ENCODE data around the gene OR10A4.

Gene OR10A4

DNA sequence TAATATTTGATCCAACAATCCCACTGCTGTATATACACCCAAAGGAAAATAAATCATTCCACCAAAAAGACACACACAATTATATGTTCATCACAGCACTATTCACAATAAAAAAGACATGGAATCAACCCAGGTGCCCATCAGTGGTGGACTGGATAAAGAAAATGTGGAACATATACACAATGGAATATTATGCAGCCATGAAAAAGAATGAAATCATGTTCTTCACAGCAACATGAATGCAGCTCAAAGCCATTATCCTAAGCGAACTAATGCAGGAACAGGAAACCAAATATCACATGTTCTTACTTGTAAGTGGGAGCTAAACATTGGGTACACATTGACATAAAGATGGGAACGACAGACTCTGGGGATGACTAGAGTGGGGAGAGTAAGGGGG is 43.3 kb downstream of the OR10A4 start:
- in situ Hi-C loops (cut with MboI; ENCODE audit: low sequenced_read_pairs): no loop called here
- DNase-seq (ENCODE audit: low spot score in 2 of 2): no peak

DNA sequence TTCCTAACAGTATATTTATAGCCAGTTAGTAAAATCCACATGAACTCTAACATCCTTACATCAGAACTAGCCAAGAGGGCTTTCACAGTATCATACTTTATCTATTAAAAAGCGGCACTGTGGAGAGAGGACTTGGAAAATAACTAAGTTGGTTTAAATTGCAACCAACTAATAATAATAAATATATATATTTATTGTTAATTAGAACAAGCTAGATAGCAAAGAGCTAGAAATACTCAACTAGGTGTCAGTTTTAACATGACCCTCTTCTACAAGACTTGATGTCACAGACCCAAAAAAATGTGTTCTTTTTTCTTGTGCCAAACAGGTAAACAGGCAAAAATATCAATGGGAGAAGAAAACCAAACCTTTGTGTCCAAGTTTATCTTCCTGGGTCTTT is 44.3 kb downstream of the OR10A4 start, which contains the start of gene OR2D3:
TSS of gene OR2D3 (plus strand) at position 301 of the 400 bp plus-strand sequence. CDS start at position 301, 0 bp downstream.
- no peak for DNase-seq (ENCODE audit: low spot score in 2 of 2)
- no peaks in the 10 kb centered on the region for H3K27me3 ChIP-seq (ENCODE audit: low read depth)
- H3K4me3 ChIP-seq: no peak within 1 kb of the TSS
- in situ Hi-C loops (cut with MboI; ENCODE audit: low sequenced_read_pairs): no loop called here
- H3K36me3 ChIP-seq (replicated peaks): no peaks in the 10 kb centered on the region
- H3K4me1 ChIP-seq: no peaks in the 10 kb centered on the region; the same call in 1 of the 2 replicates
- no peaks in the 10 kb centered on the region for H3K9me3 ChIP-seq

More for the DNA sequence above, 43.3 kb downstream of the OR10A4 start:
- Histone ChIP-seq H3K4me1 (no peaks in the 10 kb centered on the region), H3K9me3 (no peaks in the 10 kb centered on the region), H3K4me3 (no peak overlapping the region), H3K27me3 (ENCODE audit: low read depth) (no peaks in the 10 kb centered on the region), H3K36me3 (replicated peaks) (no peaks in the 10 kb centered on the region)

DNA sequence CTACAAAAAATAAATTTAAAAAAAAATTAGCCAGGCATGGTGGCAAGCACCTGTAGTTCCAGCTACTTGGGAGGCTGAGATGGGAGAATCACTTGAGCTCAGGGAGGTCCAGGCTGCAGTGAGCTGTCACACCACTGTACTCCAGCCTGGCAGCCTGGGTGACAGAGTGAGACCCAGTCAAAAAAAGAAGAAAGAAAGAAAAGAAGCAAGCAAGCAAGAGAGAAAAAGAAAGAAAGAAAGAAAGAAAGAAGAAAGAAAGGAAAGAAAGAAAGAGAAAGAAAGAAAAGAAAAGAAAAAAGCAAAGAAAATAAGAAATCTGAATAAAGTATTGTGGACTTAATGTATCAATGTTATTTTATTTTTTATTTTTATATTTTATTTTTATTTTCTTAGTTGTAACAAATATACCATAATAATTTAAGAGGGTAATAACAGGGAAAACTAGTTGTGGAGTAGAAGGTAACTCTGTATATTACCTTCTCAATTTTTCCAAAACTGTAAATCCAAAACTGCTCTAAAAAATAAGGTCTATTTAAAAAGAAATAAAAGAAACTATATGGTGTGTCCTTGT is 48.7 kb downstream of the OR10A4 start:
- no peak overlapping the region for H3K4me3 ChIP-seq
- H3K36me3 ChIP-seq (replicated peaks): no peaks in the 10 kb centered on the region
- peaks cover 10% of the 10 kb centered on the region for H3K4me1 ChIP-seq
- in situ Hi-C loops (cut with MboI; ENCODE audit: low sequenced_read_pairs): no loop called here
- no peaks in the 10 kb centered on the region for H3K27me3 ChIP-seq (ENCODE audit: low read depth)
- DNase-seq (ENCODE audit: low spot score in 2 of 2): no peak
- no peaks in the 10 kb centered on the region for H3K9me3 ChIP-seq

DNA sequence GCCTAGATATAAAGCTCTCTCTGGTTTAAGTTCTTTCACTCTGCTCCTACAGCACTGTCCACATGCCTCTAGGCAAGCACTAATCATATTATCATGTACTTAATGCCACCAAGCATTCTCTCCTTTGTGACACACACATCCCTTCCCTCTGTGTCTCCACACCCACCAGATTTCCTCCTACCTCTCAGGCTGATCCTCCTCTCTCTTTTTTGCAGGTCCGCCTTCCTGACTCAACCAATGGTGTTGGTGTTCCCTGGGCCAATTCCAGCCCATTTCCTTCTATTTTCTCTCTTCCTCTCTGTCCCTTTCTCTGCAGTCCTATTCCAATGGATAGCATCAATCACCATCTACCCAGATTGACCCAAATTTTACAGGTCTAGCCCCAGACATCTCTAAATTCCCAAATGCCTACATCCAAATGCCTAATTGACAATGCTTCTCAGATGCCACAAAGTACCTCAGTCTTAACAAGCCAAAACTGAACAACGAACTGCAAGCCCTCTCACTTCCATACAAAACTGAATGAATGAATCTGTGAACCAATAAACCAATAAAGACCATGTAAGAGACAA is 49.3 kb downstream of the OR10A4 start:
- Histone ChIP-seq H3K36me3 (replicated peaks) (no peaks in the 10 kb centered on the region), H3K9me3 (no peaks in the 10 kb centered on the region), H3K27me3 (ENCODE audit: low read depth) (no peaks in the 10 kb centered on the region), H3K4me3 (peak overlapping the region; percentile 71), H3K4me1 (peaks cover 10% of the 10 kb centered on the region)
- in situ Hi-C loops (cut with MboI; ENCODE audit: low sequenced_read_pairs): no loop called here
- peak; percentile 54 to 55 for DNase-seq (ENCODE audit: low spot score in 2 of 2)

DNA sequence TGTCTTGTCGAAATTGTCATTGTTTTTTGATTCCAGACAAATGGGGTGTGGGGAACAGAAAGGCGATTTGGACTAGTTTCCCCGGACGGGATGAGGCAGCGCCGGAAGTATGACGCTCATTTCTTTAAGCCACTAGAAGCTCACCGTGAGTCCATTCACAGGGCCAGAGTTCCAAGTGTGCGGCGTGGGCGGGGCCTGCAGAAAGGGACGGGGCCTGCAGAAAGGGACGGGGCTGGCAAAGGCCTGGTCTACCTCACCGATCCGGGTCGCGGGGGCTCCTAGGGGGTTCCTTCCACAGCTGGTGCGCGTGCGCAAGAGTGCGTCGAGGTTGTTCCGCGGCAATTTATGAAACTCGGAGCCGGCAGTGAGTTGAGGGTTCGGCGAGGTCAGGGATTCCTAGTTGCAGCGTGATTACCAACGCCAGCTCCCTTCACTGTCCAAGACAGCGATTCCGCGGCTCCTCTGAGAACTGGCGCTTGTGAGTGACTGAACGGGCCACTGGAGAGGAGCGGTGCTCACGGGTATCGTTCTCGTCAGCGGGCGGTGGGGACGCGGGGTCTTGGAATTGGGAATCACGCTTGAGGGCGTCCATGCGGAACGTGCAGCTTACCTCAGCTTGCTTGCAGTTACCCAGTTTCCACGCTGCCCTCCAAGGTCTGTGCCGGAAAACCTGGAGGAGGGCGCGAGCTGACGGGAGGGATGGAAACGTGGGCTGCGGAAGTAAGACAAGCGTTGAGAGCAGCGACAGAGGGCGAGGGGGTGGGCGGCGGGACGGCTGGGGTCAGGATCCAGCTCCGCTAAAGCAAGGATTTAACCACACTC is 50.0 kb downstream of the OR10A4 start, which contains the start of gene ZNF215:
TSS of gene ZNF215 (plus strand) at position 219 of the 822 bp plus-strand sequence. CDS start 5,847 bp downstream, outside the sequence.
- H3K27me3 ChIP-seq (ENCODE audit: low read depth): no peaks in the 10 kb centered on the region
- no peaks in the 10 kb centered on the region for H3K9me3 ChIP-seq
- peak; percentile 88 to 94 for DNase-seq (ENCODE audit: low spot score in 2 of 2)
- H3K36me3 ChIP-seq (replicated peaks): no peaks in the 10 kb centered on the region
- H3K4me3 ChIP-seq: peak within 1 kb of the TSS; percentile 71
- in situ Hi-C loops (cut with MboI; ENCODE audit: low sequenced_read_pairs): no loop called here
- H3K4me1 ChIP-seq: peaks cover 10% of the 10 kb centered on the region

DNA sequence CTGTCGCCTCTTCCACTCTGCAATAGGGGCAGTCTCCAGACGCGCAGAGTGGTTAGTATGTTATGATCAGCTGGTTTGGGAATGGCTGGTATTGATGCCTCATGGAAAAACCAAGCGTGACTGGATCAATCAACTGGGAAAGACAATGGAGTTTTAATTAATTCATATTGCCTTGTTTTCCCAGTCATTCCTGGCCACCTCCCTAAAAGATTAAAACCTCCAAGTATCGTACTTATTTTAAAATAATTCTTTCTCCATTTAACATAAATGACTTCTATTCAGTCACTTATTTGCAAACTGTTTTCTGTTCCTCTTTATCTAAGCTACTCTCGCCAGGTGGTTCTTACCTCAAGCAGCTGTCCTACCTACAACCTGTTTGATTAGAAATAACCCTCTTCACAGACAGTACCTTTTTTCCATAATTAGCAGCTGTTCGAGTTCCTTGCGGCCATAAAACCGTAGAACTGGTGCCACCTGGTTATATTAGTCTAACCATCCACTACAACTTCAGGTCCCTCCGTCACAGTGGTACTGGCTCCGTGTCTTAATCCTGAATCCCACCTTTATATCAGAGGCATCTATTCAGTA is 50.7 kb downstream of the OR10A4 start:
- H3K4me3 ChIP-seq: peak overlapping the region; percentile 71
- H3K4me1 ChIP-seq: peaks cover 10% of the 10 kb centered on the region
- in situ Hi-C loops (cut with MboI; ENCODE audit: low sequenced_read_pairs): no loop called here
- no peak for DNase-seq (ENCODE audit: low spot score in 2 of 2)
- no peaks in the 10 kb centered on the region for H3K9me3 ChIP-seq
- H3K36me3 ChIP-seq (replicated peaks): 0 out of 2 replicates have a peak, but pooled peaks cover 3% of the 10 kb centered on the region
- H3K27me3 ChIP-seq (ENCODE audit: low read depth): no peaks in the 10 kb centered on the region

Measured in HAP-1 (cell line).